Measurements from ENCODE around the gene ACKR2. TPM values are rescaled to one million over a fixed set of nuclear protein-coding genes. Genes with fewer than 3 reads are reported as not detected.

The ACKR2 gene
- total and polyA plus RNA-seq, 8 donors: 0.15 to 2.4 (median 0.50) TPM; not detected in 3

GRCh38 chr3:42799376-42799775, 9.9 kb upstream of the ACKR2 start:
- Histone ChIP-seq H3K36me3 (no peaks in the 10 kb centered on the region), H3K27ac (peak overlapping the region in 4 of 5 donors; percentile 47 to 99 (median 70)), H3K9me3 (no peaks in the 10 kb centered on the region), H3K4me3 (no peak overlapping the region), H3K27me3 (no peaks in the 10 kb centered on the region), H3K4me1 (peaks cover 25 to 63% (median 43%) of the 10 kb centered on the region in 4 donors)
- intact Hi-C loops (cut with DNase I; ENCODE audit: low total_unique reads): no loop called here
- no peak for DNase-seq
- TF ChIP-seq POLR2AphosphoS5 (IDR thresholded peaks at IDR 0.05) (no peak), POLR2A (IDR thresholded peaks at IDR 0.05) (no peak), CTCF (IDR thresholded peaks at IDR 0.05) (no peak), EP300 (IDR thresholded peaks at IDR 0.05) (no peak)
- 74 to 81% (median 77%) methylated on average over 7 of the region's 7 CpGs for WGBS, 5 donors

GRCh38 chr3:42800251-42800650, 9.0 kb upstream of the ACKR2 start:
- H3K4me3 ChIP-seq: peak overlapping the region in 1 of 4 donors; percentile 22
- intact Hi-C loops (cut with DNase I; ENCODE audit: low total_unique reads): no loop called here
- H3K27ac ChIP-seq: peak overlapping the region; percentile 38 to 99 (median 68)
- TF ChIP-seq CTCF (IDR thresholded peaks at IDR 0.05): no peak
- no peak for TF ChIP-seq EP300 (IDR thresholded peaks at IDR 0.05)
- TF ChIP-seq POLR2AphosphoS5 (IDR thresholded peaks at IDR 0.05): no peak
- TF ChIP-seq POLR2A (IDR thresholded peaks at IDR 0.05): no peak
- DNase-seq: no peak
- no peaks in the 10 kb centered on the region for H3K36me3 ChIP-seq
- peaks cover 28 to 63% (median 45%) of the 10 kb centered on the region in 4 donors for H3K4me1 ChIP-seq
- no peaks in the 10 kb centered on the region for H3K9me3 ChIP-seq
- 82 to 92% (median 91%) methylated on average over 2 of the region's 2 CpGs for WGBS, 5 donors
- H3K27me3 ChIP-seq: no peaks in the 10 kb centered on the region

GRCh38 chr3:42801048-42801620, 8.1 kb upstream of the ACKR2 start:
- WGBS, 5 donors: 63 to 74% (median 69%) methylated on average over 3 of the region's 3 CpGs
- intact Hi-C loops (cut with DNase I; ENCODE audit: low total_unique reads): no loop called here
- TF ChIP-seq POLR2AphosphoS5 (IDR thresholded peaks at IDR 0.05): no peak
- TF ChIP-seq EP300 (IDR thresholded peaks at IDR 0.05): no peak
- TF ChIP-seq POLR2A (IDR thresholded peaks at IDR 0.05): no peak
- no peak for TF ChIP-seq CTCF (IDR thresholded peaks at IDR 0.05)
- no peaks in the 10 kb centered on the region for H3K36me3 ChIP-seq
- DNase-seq: no peak
- no peaks in the 10 kb centered on the region for H3K27me3 ChIP-seq
- H3K9me3 ChIP-seq: no peaks in the 10 kb centered on the region
- peak overlapping the region in 3 of 4 donors; percentile 5 to 74 (median 69) for H3K4me3 ChIP-seq
- H3K4me1 ChIP-seq: peaks cover 30 to 60% (median 45%) of the 10 kb centered on the region in 4 donors
- H3K27ac ChIP-seq: peak overlapping the region; percentile 30 to 100 (median 72)

- no peaks in the 10 kb centered on the region for H3K36me3 ChIP-seq
- H3K27me3 ChIP-seq: no peaks in the 10 kb centered on the region
- peak overlapping the region; percentile 5 to 74 (median 70) for H3K4me3 ChIP-seq
- peak overlapping the region in 4 of 5 donors; percentile 97 to 100 (median 98) for H3K27ac ChIP-seq
- TF ChIP-seq EP300 (IDR thresholded peaks at IDR 0.05) (no peak), CTCF (IDR thresholded peaks at IDR 0.05) (no peak), POLR2A (IDR thresholded peaks at IDR 0.05) (no peak), POLR2AphosphoS5 (IDR thresholded peaks at IDR 0.05) (no peak)
- intact Hi-C loops (cut with DNase I; ENCODE audit: low total_unique reads): no loop called here
- H3K4me1 ChIP-seq: peaks cover 30 to 56% (median 44%) of the 10 kb centered on the region in 4 donors
- H3K9me3 ChIP-seq: no peaks in the 10 kb centered on the region
- 87 to 94% (median 91%) methylated on average over 4 of the region's 4 CpGs for WGBS, 5 donors
- DNase-seq: no peak
Measured at GRCh38 chr3:42801784-42802183, 7.5 kb upstream of the ACKR2 start.

All from stomach (tissue), 9 donors.